A549 (cell line): ENCODE results near the gene DRD3. TPM values are rescaled to one million over a fixed set of nuclear protein-coding genes. Genes with fewer than 3 reads are reported as not detected.

Source experiments
- ATAC-seq, 2 experiments: fragments of 200-7000 bp in 1 of 2; fragments of >200 bp in 1 of 2; cut with Nextera tagmentation in 1 of 2; cut with Tn5 transposase in 1 of 2; 3 replicates each; pipeline versions ENCODE4 v1.8.0 to v1.9.1; 2018 to 2020; ENCODE audit warnings: mild to moderate bottlenecking in 1 of 2, moderate library complexity in 1 of 2
- CTCF ChIA-PET: fragments of 300-600 bp; sonication (Branson Sonifier 250); formaldehyde crosslinking; extraction: SDS; loops from one replicate; lab custom pipeline; 2021; ENCODE audit warnings: antibody characterized with exemption, inconsistent platforms; lab: Yijun Ruan, JAX
- POLR2A ChIA-PET: fragments of 350-600 bp; formaldehyde crosslinking; extraction: SDS; loops from one replicate; lab custom pipeline; 2021; ENCODE audit warnings: antibody characterized with exemption, inconsistent platforms; lab: Yijun Ruan, JAX
- DNase-seq, 2 experiments: peaks; one replicate each; pipeline versions ENCODE4 v3.0.0 to v3.0.0-alpha.2; 2011 to 2016; ENCODE audit warnings: low read depth in 1 of 2, low spot score in 1 of 2
- FAIRE-seq: peaks from 2 replicates; lab custom pipeline; 2011; peaks lifted over from hg19 to GRCh38; lab: Jason Lieb, UNC
- H3K27ac ChIP-seq, 2 experiments: fragments of >200 bp; sonication (Bioruptor Twin); formaldehyde crosslinking; 3 replicates each; pipeline ENCODE4 v1.5.1; 2016 to 2017
- H3K4me1 ChIP-seq: fragments of >200 bp; sonication (Bioruptor Twin); formaldehyde crosslinking; 3 replicates; pipeline ENCODE4 v1.6.1; 2016
- H3K4me2 ChIP-seq: fragments of >200 bp; sonication (Bioruptor Twin); formaldehyde crosslinking; 3 replicates; pipeline ENCODE4 v1.6.1; 2016
- H3K4me3 ChIP-seq: fragments of >200 bp; sonication (Bioruptor Twin); formaldehyde crosslinking; 3 replicates; pipeline ENCODE4 v1.5.1; 2016
- H3K9me3 ChIP-seq: fragments of >200 bp; sonication (Bioruptor Twin); formaldehyde crosslinking; 3 replicates; pipeline ENCODE4 v1.6.1; 2016
- ATOH8 ChIP-seq: fragments of 250-450 bp; sonication (Bioruptor Pico); IDR thresholded peaks from 2 replicates; pipeline ENCODE4 v1.5.0; 2020; ENCODE audit warnings: low read depth, mild to moderate bottlenecking, moderate library complexity
- CBX8 ChIP-seq: fragments of 200-600 bp; sonication (generic); IDR thresholded peaks from 2 replicates; pipeline ENCODE4 v1.6.1; 2016
- CEBPB ChIP-seq, 2 experiments: fragments of >200 bp in 1 of 2; sonication (Bioruptor Twin) in 1 of 2; formaldehyde crosslinking in 1 of 2; IDR thresholded peaks; 2 replicates each; pipeline ENCODE4 v1.6.1; 2012 to 2016
- CHD4 ChIP-seq: fragments of 200-600 bp; sonication (generic); IDR thresholded peaks from 2 replicates; pipeline ENCODE4 v1.6.1; 2016; ENCODE audit warnings: antibody characterized with exemption, mild to moderate bottlenecking, borderline replicate concordance
- EHMT2 ChIP-seq: fragments of 200-600 bp; sonication (generic); IDR thresholded peaks from 2 replicates; pipeline ENCODE4 v1.6.1; 2016; ENCODE audit warnings: antibody characterized with exemption, low read depth, mild to moderate bottlenecking, moderate library complexity
- EP300 ChIP-seq, 2 experiments: fragments of >200 bp; sonication (Bioruptor Twin); formaldehyde crosslinking; IDR thresholded peaks; 2 replicates in 1 of 2; 3 replicates in 1 of 2; pipeline ENCODE4 v1.6.1; 2016 to 2017
- FOSL2 ChIP-seq, 2 experiments: fragments of 450-650 bp in 1 of 2; fragments of >200 bp in 1 of 2; sonication (Bioruptor Twin) in 1 of 2; formaldehyde crosslinking; IDR thresholded peaks; 2 replicates each; pipeline versions ENCODE4 v1.5.0 to v1.6.1; 2016 to 2020; ENCODE audit warnings: mild to moderate bottlenecking in 1 of 2, moderate library complexity in 1 of 2
- HDAC2 ChIP-seq: fragments of 200-600 bp; sonication (generic); IDR thresholded peaks from 2 replicates; pipeline ENCODE4 v1.6.1; 2016
- HEYL ChIP-seq: fragments of 250-450 bp; sonication (Bioruptor Pico); IDR thresholded peaks from 2 replicates; pipeline ENCODE4 v1.8.0; 2021; ENCODE audit warnings: mild to moderate bottlenecking, moderate library complexity
- HOXA7 ChIP-seq: fragments of 250-450 bp; sonication (Bioruptor Pico); IDR thresholded peaks from 2 replicates; pipeline ENCODE4 v1.5.0; 2020; ENCODE audit warnings: mild to moderate bottlenecking, moderate library complexity
- HOXB13 ChIP-seq: fragments of 250-450 bp; sonication (Bioruptor Pico); IDR thresholded peaks from 2 replicates; pipeline ENCODE4 v1.5.0; 2020; ENCODE audit warnings: low read depth, mild to moderate bottlenecking, moderate library complexity
- KDM1A ChIP-seq: fragments of 200-600 bp; sonication (generic); IDR thresholded peaks from 2 replicates; pipeline ENCODE4 v1.6.1; 2016; ENCODE audit warnings: low read depth, mild to moderate bottlenecking
- KDM5A ChIP-seq: fragments of 200-600 bp; sonication (generic); IDR thresholded peaks from 2 replicates; pipeline ENCODE4 v1.6.1; 2016; ENCODE audit warnings: antibody characterized with exemption, mild to moderate bottlenecking
- MAX ChIP-seq: IDR thresholded peaks from 2 replicates; pipeline ENCODE4 v1.6.1; 2012
- NFE2L2 ChIP-seq: fragments of 150-350 bp; conservative IDR thresholded peaks from 2 replicates; pipeline ENCODE4 v1.6.1; 2014; ENCODE audit warnings: low read length
- NPAS2 ChIP-seq: fragments of 250-450 bp; sonication (Bioruptor Pico); IDR thresholded peaks from 2 replicates; pipeline ENCODE4 v1.8.0; 2022; ENCODE audit warnings: mild to moderate bottlenecking, moderate library complexity, borderline replicate concordance
- PHF8 ChIP-seq: fragments of 200-600 bp; sonication (generic); IDR thresholded peaks from 2 replicates; pipeline ENCODE4 v1.6.1; 2016; ENCODE audit warnings: low read depth, mild to moderate bottlenecking, antibody characterized with exemption, moderate library complexity, borderline replicate concordance
- RARB ChIP-seq: fragments of 250-450 bp; sonication (Bioruptor Pico); IDR thresholded peaks from 2 replicates; pipeline ENCODE4 v1.8.0; 2021; ENCODE audit warnings: mild to moderate bottlenecking, moderate library complexity
- REST ChIP-seq: fragments of 200-600 bp; sonication (generic); IDR thresholded peaks from 2 replicates; pipeline ENCODE4 v1.6.1; 2016; ENCODE audit warnings: antibody characterized with exemption, mild to moderate bottlenecking, moderate library complexity
- RNF2 ChIP-seq: fragments of 200-600 bp; sonication (generic); IDR thresholded peaks from 2 replicates; pipeline ENCODE4 v1.6.1; 2016; ENCODE audit warnings: low read depth, mild to moderate bottlenecking, antibody characterized with exemption, moderate library complexity, borderline replicate concordance
- SMC3 ChIP-seq: fragments of >200 bp; sonication (Bioruptor Twin); formaldehyde crosslinking; IDR thresholded peaks from 3 replicates; pipeline ENCODE4 v1.6.1; 2018; ENCODE audit warnings: inconsistent platforms
- TP53 ChIP-seq: fragments of 250-450 bp; sonication (Bioruptor Pico); IDR thresholded peaks from 2 replicates; pipeline ENCODE4 v1.5.0; 2021; ENCODE audit warnings: mild to moderate bottlenecking, moderate library complexity
- ZC3H11A ChIP-seq: fragments of 450-650 bp; IDR thresholded peaks from 2 replicates; pipeline ENCODE4 v1.6.1; 2014; ENCODE audit warnings: antibody characterized with exemption, mild to moderate bottlenecking
- WGBS: methylation state at CpG from one replicate; pipeline ENCODE4 v1.1.6; 2017; ENCODE audit errors: missing lambda C conversion rate; 5-methylcytosine and 5-hydroxymethylcytosine counted together
- polyA plus RNA-seq, 4 experiments: library from polyadenylated mRNA; depleted of rRNA in 3 of 4; stranded (reverse); fragments of >200 nt; fragmentation: RNase III in 1 of 4; extraction: RNeasy Plus Mini Kit Qiagen cat#74134 plus additional on column Dnase treatment in 1 of 4; gene quantifications; 2 replicates in 3 of 4; 3 replicates in 1 of 4; pipeline ENCODE4 v1.2.3, GENCODE V29; 2011 to 2017
- TF ChIP-seq, protein P1 (sequence below): fragments of >200 bp; sonication (Bioruptor Twin); formaldehyde crosslinking; IDR thresholded peaks from 3 replicates; pipeline ENCODE4 v1.5.1; 2016
- TF ChIP-seq, protein P2 (sequence below): IDR thresholded peaks from 2 replicates; pipeline ENCODE4 v1.6.1; 2012; ENCODE audit warnings: low read depth, borderline replicate concordance
- TF ChIP-seq, protein P3 (sequence below): fragments of 150-350 bp; IDR thresholded peaks from 2 replicates; pipeline ENCODE4 v1.6.1; 2014; ENCODE audit warnings: low read depth, mild to moderate bottlenecking, low read length

DRD3 gene
- polyA plus RNA-seq, 2 of the 4 experiments (the other 2 are of a cell fraction) = not detected

- 59% methylated on average over 1 of the region's 1 CpG for WGBS
- no peak overlapping the region for H3K4me2 ChIP-seq
- TF ChIP-seq ATOH8 (no peak), CEBPB (IDR thresholded peaks at IDR 0.05) (no peak), HDAC2 (no peak), CHD4 (no peak), RNF2 (no peak), PHF8 (no peak), HEYL (no peak), HOXA7 (no peak), ZC3H11A (no peak), SMC3 (no peak), TP53 (CRISPR knock-in tag) (no peak), MAX (no peak), NFE2L2 (no peak)
- TF ChIP-seq, protein P1, sequence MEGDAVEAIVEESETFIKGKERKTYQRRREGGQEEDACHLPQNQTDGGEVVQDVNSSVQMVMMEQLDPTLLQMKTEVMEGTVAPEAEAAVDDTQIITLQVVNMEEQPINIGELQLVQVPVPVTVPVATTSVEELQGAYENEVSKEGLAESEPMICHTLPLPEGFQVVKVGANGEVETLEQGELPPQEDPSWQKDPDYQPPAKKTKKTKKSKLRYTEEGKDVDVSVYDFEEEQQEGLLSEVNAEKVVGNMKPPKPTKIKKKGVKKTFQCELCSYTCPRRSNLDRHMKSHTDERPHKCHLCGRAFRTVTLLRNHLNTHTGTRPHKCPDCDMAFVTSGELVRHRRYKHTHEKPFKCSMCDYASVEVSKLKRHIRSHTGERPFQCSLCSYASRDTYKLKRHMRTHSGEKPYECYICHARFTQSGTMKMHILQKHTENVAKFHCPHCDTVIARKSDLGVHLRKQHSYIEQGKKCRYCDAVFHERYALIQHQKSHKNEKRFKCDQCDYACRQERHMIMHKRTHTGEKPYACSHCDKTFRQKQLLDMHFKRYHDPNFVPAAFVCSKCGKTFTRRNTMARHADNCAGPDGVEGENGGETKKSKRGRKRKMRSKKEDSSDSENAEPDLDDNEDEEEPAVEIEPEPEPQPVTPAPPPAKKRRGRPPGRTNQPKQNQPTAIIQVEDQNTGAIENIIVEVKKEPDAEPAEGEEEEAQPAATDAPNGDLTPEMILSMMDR = no peak
- TF ChIP-seq, protein P2, sequence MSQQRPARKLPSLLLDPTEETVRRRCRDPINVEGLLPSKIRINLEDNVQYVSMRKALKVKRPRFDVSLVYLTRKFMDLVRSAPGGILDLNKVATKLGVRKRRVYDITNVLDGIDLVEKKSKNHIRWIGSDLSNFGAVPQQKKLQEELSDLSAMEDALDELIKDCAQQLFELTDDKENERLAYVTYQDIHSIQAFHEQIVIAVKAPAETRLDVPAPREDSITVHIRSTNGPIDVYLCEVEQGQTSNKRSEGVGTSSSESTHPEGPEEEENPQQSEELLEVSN = no peak
- no peaks in the 10 kb centered on the region for H3K4me1 ChIP-seq
- POLR2A ChIA-PET = no interaction called here
- CTCF ChIA-PET = interaction anchor here (1.3 kb wide), 1 partner anchor 15 kb away, joined by 5 read pairs; no protein-coding TSS in a partner anchor
- no peak overlapping the region for H3K4me3 ChIP-seq
- no peak overlapping the region for H3K27ac ChIP-seq
- no peak for FAIRE-seq
- H3K9me3 ChIP-seq = no peaks in the 10 kb centered on the region
- no peak for ATAC-seq
- DNase-seq = no peak
Observed at GRCh38 chr3:114194750-114195149, 15.9 kb upstream of the DRD3 start.

- no peak for DNase-seq
- CTCF ChIA-PET = interaction anchor here (0.6 kb wide), 1 partner anchor 1664 kb away, joined by 7 read pairs; no protein-coding TSS in a partner anchor
- no peaks in the 10 kb centered on the region for H3K9me3 ChIP-seq
- H3K4me3 ChIP-seq = no peak overlapping the region
- H3K4me2 ChIP-seq = no peak overlapping the region
- no peak for ATAC-seq
- no peak for FAIRE-seq
- no peaks in the 10 kb centered on the region for H3K4me1 ChIP-seq
- POLR2A ChIA-PET = no interaction called here
- no peak overlapping the region for H3K27ac ChIP-seq
- TF ChIP-seq CBX8 (no peak), RARB (CRISPR knock-in tag) (no peak), EP300 (IDR thresholded peaks at IDR 0.05) (no peak), HOXB13 (no peak), SMC3 (no peak), KDM1A (no peak), EHMT2 (no peak), FOSL2 (IDR thresholded peaks at IDR 0.05) (no peak), FOSL2 (CRISPR knock-in tag; IDR thresholded peaks at IDR 0.05) (no peak), KDM5A (no peak), HDAC2 (no peak), NPAS2 (CRISPR knock-in tag) (no peak), ATOH8 (no peak), REST (no peak), PHF8 (no peak)
- TF ChIP-seq, protein P3, sequence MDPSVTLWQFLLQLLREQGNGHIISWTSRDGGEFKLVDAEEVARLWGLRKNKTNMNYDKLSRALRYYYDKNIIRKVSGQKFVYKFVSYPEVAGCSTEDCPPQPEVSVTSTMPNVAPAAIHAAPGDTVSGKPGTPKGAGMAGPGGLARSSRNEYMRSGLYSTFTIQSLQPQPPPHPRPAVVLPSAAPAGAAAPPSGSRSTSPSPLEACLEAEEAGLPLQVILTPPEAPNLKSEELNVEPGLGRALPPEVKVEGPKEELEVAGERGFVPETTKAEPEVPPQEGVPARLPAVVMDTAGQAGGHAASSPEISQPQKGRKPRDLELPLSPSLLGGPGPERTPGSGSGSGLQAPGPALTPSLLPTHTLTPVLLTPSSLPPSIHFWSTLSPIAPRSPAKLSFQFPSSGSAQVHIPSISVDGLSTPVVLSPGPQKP = no peak
- TF ChIP-seq, protein P1 = no peak
Observed at GRCh38 chr3:114192136-114192535, 13.3 kb upstream of the DRD3 start.
